BE2C (cell line): ENCODE results near the gene SV2A.
"Not testable (repeated sequence)": the region's sequence is repeated elsewhere in the genome, so short reads cannot be mapped to it uniquely, and the experiment has no call there.

Experiments used
- DNase-seq: peaks from one replicate; pipeline ENCODE4 v3.0.0-alpha.2; 2020
- H3K27me3 ChIP-seq: fragments of 250-450 bp; sonication (Bioruptor Pico); 2 replicates; pipeline ENCODE4 v1.5.1; 2020; ENCODE audit warnings: mild to moderate bottlenecking
- H3K36me3 ChIP-seq: fragments of 250-450 bp; sonication (Bioruptor Pico); 2 replicates; pipeline ENCODE4 v1.5.1; 2020; ENCODE audit warnings: mild to moderate bottlenecking
- H3K4me1 ChIP-seq: fragments of 250-450 bp; sonication (Bioruptor Pico); 2 replicates; pipeline ENCODE4 v1.5.1; 2020
- H3K4me3 ChIP-seq: 2 replicates; pipeline ENCODE4 v1.5.1; 2011; ENCODE audit warnings: low read depth, low read length
- H3K9me3 ChIP-seq: fragments of 250-450 bp; sonication (Bioruptor Pico); 2 replicates; pipeline ENCODE4 v1.5.1; 2020
- TF ChIP-seq, protein P1 (sequence below): IDR thresholded peaks from 2 replicates; pipeline ENCODE4 v1.5.1; 2012; ENCODE audit warnings: mild to moderate bottlenecking, low read depth, low read length

Gene SV2A

DNA sequence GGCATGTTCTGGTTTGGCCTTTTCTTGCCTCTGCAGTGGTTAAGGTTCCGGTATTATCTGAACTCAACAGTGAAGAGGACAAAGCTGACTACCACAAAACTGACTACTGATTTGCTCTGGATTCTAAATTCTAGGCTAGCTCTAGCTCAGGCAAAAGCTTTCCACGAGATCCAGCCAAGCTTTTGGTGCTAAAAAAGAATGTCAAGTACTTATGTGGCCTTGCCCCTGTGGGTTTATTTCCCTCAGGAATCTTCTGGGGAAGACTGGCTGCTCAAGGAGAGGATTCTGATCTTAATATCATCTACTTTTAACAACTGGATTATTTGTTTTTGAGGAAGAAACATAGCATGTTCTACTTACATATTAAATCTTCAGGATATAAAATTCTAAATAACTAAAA, 45.1 kb upstream of the SV2A start:
- H3K36me3 ChIP-seq: peaks cover 71% of the 10 kb centered on the region
- no peak overlapping the region for H3K4me3 ChIP-seq

DNA sequence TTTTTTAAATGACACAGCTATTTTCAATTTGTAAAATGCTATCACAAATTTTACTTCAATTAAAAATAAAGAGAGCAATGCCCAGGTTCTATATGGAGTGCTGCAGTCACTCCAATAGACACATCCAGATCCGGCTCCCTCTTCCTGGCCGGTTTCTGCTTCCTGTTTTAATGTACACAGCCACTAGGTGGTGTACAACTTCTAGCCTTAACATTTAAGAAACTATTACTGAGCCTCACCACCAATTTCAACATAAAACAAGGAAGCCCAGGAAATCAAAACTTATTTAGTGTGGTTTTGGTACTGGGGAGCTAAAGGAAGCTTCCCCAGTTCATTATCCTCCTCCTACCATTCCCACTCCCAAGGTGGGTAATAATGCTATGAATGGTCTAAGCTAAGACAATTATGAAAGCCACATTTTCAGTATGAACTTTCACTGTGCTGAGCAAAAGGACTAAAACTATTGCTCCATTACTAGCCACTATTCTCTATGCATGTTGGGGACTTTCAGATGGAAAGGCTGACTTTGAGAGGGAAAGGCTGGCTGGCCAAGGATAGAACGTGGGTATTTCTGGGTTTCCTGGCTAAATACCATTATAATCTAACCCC, 44.5 kb upstream of the SV2A start:
- H3K36me3 ChIP-seq: peaks cover 69% of the 10 kb centered on the region
- peaks cover 7% of the 10 kb centered on the region for H3K9me3 ChIP-seq
- no peaks in the 10 kb centered on the region for H3K27me3 ChIP-seq
- H3K4me1 ChIP-seq: no peaks in the 10 kb centered on the region
- TF ChIP-seq, protein P1, sequence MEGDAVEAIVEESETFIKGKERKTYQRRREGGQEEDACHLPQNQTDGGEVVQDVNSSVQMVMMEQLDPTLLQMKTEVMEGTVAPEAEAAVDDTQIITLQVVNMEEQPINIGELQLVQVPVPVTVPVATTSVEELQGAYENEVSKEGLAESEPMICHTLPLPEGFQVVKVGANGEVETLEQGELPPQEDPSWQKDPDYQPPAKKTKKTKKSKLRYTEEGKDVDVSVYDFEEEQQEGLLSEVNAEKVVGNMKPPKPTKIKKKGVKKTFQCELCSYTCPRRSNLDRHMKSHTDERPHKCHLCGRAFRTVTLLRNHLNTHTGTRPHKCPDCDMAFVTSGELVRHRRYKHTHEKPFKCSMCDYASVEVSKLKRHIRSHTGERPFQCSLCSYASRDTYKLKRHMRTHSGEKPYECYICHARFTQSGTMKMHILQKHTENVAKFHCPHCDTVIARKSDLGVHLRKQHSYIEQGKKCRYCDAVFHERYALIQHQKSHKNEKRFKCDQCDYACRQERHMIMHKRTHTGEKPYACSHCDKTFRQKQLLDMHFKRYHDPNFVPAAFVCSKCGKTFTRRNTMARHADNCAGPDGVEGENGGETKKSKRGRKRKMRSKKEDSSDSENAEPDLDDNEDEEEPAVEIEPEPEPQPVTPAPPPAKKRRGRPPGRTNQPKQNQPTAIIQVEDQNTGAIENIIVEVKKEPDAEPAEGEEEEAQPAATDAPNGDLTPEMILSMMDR: peak; percentile 71
- DNase-seq: peak; percentile 50
- H3K4me3 ChIP-seq: no peak overlapping the region

More for the DNA sequence above, 45.1 kb upstream of the SV2A start:
- Histone ChIP-seq H3K9me3 (peaks cover 5% of the 10 kb centered on the region), H3K27me3 (no peaks in the 10 kb centered on the region), H3K4me1 (no peaks in the 10 kb centered on the region)
- TF ChIP-seq, protein P1: no peak
- DNase-seq: no peak

DNA sequence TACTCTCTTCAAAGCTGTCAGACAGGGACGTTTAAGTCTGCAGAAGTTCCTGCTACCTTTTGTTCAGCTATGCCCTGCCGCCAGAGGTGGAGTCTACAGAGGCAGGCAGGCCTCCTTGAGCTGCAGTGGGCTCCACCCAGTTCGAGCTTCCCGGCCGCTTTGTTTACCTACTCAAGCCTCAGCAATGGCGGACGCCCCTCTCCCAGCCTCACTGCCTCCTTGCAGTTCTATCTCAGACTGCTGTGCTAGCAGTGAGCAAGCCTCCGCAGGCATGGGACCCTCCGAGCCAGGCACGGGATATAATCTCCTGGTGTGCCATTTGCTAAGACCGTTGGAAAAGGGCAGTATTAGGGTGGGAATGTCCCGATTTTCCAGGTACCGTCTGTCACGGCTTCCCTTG, 39.9 kb upstream of the SV2A start:
- not testable (repeated sequence) for H3K4me3 ChIP-seq, H3K4me1 ChIP-seq, H3K27me3 ChIP-seq, H3K9me3 ChIP-seq, DNase-seq
- H3K36me3 ChIP-seq: peaks cover 38% of the 10 kb centered on the region

DNA sequence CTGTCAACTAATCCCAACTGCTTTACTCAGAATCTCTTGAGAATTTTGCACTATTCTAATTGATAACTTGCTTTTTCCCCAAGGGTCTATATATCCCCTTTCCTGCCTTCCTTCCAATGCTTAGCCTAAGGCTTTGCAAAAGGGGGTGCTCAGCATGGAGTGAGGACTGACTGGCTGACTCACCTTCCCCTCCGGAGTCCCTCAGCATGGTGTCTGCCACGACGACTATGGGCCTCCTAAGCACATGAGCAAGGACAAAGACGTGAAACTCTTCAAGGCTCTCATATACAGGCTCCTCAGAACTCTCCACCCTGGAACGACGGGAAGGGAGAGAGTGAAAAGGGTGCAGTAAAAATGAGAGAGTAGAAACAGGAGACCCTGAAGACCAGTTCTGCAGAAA, 32.3 kb upstream of the SV2A start:
- H3K4me1 ChIP-seq: no peaks in the 10 kb centered on the region
- no peaks in the 10 kb centered on the region for H3K9me3 ChIP-seq
- TF ChIP-seq, protein P1: no peak
- no peak overlapping the region for H3K4me3 ChIP-seq
- peaks cover 38% of the 10 kb centered on the region for H3K36me3 ChIP-seq
- DNase-seq: no peak
- no peaks in the 10 kb centered on the region for H3K27me3 ChIP-seq

DNA sequence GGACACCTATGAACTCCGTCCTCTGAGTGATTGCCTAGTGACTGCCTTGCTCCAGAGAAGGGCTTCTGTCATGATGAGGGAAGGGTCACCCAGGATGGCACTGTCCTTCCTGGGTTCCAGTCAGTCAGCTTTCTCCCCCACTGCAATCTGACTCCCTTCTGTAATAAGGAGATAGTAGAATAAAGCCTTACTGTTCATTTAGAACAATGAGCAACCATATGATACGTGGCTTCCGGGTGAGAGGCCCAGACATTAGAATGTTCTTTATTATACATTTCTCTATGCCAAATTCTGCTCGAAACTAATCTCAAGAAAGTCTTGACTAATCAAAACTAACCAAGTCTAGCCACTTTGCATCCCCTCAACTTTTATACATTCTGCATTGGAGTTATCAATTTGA, 27.6 kb upstream of the SV2A start:
- Histone ChIP-seq H3K27me3 (no peaks in the 10 kb centered on the region), H3K4me3 (no peak overlapping the region), H3K9me3 (no peaks in the 10 kb centered on the region), H3K4me1 (peaks cover 2% of the 10 kb centered on the region; the same call in 1 of the 2 replicates), H3K36me3 (peaks cover 42% of the 10 kb centered on the region)
- no peak for DNase-seq
- TF ChIP-seq, protein P1: no peak

DNA sequence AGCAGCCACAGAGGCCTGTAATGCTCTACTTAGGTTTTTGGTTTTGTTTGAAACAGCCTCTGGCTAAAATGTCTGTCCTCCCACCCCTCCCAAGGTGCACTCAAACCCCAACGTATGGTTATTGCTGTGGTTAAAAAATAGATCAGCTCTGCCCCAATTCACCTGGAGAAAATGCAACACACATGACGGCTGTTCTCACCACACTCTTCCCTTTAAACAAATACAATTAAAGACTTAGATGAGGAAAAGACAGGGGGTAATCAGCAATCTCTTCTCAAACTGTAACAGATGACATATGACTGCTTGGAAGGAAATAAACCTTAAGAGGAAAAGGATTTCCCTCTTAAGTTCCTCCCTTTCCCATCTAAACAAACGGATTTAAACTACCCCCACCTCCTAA, 25.2 kb upstream of the SV2A start:
- Histone ChIP-seq H3K36me3 (peaks cover 28% of the 10 kb centered on the region), H3K9me3 (no peaks in the 10 kb centered on the region), H3K27me3 (no peaks in the 10 kb centered on the region), H3K4me3 (no peak overlapping the region), H3K4me1 (peaks cover 4% of the 10 kb centered on the region)
- no peak for DNase-seq
- TF ChIP-seq, protein P1: no peak
